HG03159 (cell line): ENCODE measurements around the gene RET.
"Not testable (repeated sequence)": the region's sequence is repeated elsewhere in the genome, so short reads cannot be mapped to it uniquely, and the experiment has no call there.

Source experiments
- ATAC-seq: cut with Tn5 transposase; IDR thresholded peaks from one replicate; pipeline ENCODE4 v1.9.1; 2021; ENCODE audit warnings: mild to moderate bottlenecking, moderate library complexity; ENCODE audit not compliant: unreplicated experiment

RET gene

GRCh38 chr10:43076311-43076875, 476 bp upstream of the RET start:
- no peak for ATAC-seq

- no peak for ATAC-seq
Measured at GRCh38 chr10:43077421-43078171, 727 bp downstream of the RET start.

- ATAC-seq: no peak
Measured at GRCh38 chr10:43078175-43078985, 1.5 kb downstream of the RET start.

- ATAC-seq: no peak
Measured at GRCh38 chr10:43078986-43079273, 2.1 kb downstream of the RET start.

GRCh38 chr10:43079856-43080255, 3.0 kb downstream of the RET start:
- ATAC-seq: no peak

- no peak for ATAC-seq
Measured at GRCh38 chr10:43082087-43082486, 5.2 kb downstream of the RET start.

GRCh38 chr10:43082746-43083145, 5.9 kb downstream of the RET start:
- no peak for ATAC-seq

- no peak for ATAC-seq
Measured at GRCh38 chr10:43083764-43084163, 6.9 kb downstream of the RET start.

- no peak for ATAC-seq
Measured at GRCh38 chr10:43084812-43085211, 7.9 kb downstream of the RET start.

- no peak for ATAC-seq
Measured at GRCh38 chr10:43086321-43086942, 9.6 kb downstream of the RET start.

GRCh38 chr10:43089519-43089918, 12.7 kb downstream of the RET start:
- ATAC-seq: no peak

- no peak for ATAC-seq
Measured at GRCh38 chr10:43090188-43090587, 13.3 kb downstream of the RET start.

- ATAC-seq: no peak
Measured at GRCh38 chr10:43090664-43091063, 13.8 kb downstream of the RET start.

- no peak for ATAC-seq
Measured at GRCh38 chr10:43091846-43092245, 15.0 kb downstream of the RET start.

GRCh38 chr10:43093423-43094076, 16.7 kb downstream of the RET start:
- no peak for ATAC-seq

- ATAC-seq: no peak
Measured at GRCh38 chr10:43094085-43094484, 17.2 kb downstream of the RET start.

- ATAC-seq: not testable (repeated sequence)
Measured at GRCh38 chr10:43099339-43099738, 22.5 kb downstream of the RET start.

- ATAC-seq: no peak
Measured at GRCh38 chr10:43099928-43100327, 23.1 kb downstream of the RET start.

GRCh38 chr10:43100366-43100765, 23.5 kb downstream of the RET start:
- no peak for ATAC-seq

- ATAC-seq: no peak
Measured at GRCh38 chr10:43102063-43102828, 25.4 kb downstream of the RET start.
